ENCODE data around the gene FLNB. TPM values are rescaled to one million over a fixed set of nuclear protein-coding genes. Genes with fewer than 3 reads are reported as not detected.

FLNB gene
- total and polyA plus RNA-seq, 2 of the 13 experiments (the other 11 are each of a cell fraction or from before 2014, with no cell fraction given) = 106 to 130 TPM

DNA sequence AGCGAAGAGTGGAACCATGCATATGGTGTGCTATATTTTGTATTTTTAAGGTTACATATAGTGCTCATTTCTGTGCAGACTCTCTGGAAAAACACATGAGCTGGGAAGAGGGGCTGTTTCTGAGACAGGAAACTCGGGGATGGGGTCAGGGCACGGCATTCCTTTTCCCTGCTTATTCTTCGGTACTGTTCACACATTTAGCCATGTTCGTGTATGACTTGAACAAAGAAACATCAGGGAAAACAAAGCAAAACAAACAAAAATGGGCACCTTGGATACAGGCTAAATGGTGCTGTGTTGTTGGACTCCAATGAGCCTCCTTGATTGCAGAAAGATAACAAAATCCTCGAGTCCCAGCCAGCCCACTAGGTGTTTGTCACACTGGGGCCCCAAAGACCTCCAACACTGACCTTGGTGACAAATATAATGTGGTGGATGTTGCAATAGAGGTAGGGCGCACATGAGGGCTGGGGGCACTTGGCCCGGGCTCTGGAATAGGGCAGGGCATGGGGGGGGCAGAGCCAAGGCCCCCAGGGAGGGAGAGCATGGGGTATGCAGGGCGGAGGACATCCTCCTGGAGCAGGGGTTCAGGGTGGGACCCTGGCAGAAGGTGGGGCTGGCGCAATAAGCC lies 183.3 kb downstream of the FLNB start (continued):
- TF ChIP-seq, protein P1, sequence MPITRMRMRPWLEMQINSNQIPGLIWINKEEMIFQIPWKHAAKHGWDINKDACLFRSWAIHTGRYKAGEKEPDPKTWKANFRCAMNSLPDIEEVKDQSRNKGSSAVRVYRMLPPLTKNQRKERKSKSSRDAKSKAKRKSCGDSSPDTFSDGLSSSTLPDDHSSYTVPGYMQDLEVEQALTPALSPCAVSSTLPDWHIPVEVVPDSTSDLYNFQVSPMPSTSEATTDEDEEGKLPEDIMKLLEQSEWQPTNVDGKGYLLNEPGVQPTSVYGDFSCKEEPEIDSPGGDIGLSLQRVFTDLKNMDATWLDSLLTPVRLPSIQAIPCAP (CRISPR knock-in tag; IDR thresholded peaks at IDR 0.05; ENCODE audit: low read depth) = no peak
- TF ChIP-seq, protein P2, sequence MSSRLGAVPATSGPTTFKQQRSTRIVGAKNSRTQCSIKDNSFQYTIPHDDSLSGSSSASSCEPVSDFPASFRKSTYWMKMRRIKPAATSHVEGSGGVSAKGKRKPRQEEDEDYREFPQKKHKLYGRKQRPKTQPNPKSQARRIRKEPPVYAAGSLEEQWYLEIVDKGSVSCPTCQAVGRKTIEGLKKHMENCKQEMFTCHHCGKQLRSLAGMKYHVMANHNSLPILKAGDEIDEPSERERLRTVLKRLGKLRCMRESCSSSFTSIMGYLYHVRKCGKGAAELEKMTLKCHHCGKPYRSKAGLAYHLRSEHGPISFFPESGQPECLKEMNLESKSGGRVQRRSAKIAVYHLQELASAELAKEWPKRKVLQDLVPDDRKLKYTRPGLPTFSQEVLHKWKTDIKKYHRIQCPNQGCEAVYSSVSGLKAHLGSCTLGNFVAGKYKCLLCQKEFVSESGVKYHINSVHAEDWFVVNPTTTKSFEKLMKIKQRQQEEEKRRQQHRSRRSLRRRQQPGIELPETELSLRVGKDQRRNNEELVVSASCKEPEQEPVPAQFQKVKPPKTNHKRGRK (CRISPR knock-in tag; IDR thresholded peaks at IDR 0.05) = no peak
- TF ChIP-seq GTF2F1 (IDR thresholded peaks at IDR 0.05; ENCODE audit: low read length) (no peak), ZNF550 (CRISPR knock-in tag; IDR thresholded peaks at IDR 0.05; ENCODE audit: borderline replicate concordance) (no peak), IKZF1 (IDR thresholded peaks at IDR 0.05) (no peak), ZNF619 (CRISPR knock-in tag; IDR thresholded peaks at IDR 0.05) (no peak), ZNF891 (CRISPR knock-in tag; IDR thresholded peaks at IDR 0.05) (no peak), FLYWCH1 (CRISPR knock-in tag; IDR thresholded peaks at IDR 0.05) (no peak), MBNL3 (CRISPR knock-in tag; conservative IDR thresholded peaks at IDR 0.05) (no peak), ZNF333 (CRISPR knock-in tag; IDR thresholded peaks at IDR 0.05; ENCODE audit: borderline replicate concordance) (no peak), ZNF24 (IDR thresholded peaks at IDR 0.05) (no peak), KLF16 (CRISPR knock-in tag; IDR thresholded peaks at IDR 0.05) (peak in 1 of 2 experiments; percentile 76; a peak in 1 of 4 replicates), MED13 (CRISPR knock-in tag; IDR thresholded peaks at IDR 0.05) (no peak), HHEX (CRISPR knock-in tag; IDR thresholded peaks at IDR 0.05) (peak; percentile 80), MXD4 (CRISPR knock-in tag; IDR thresholded peaks at IDR 0.05) (no peak), ZNF367 (CRISPR knock-in tag; IDR thresholded peaks at IDR 0.05; ENCODE audit: borderline replicate concordance) (no peak), ZNF549 (CRISPR knock-in tag; IDR thresholded peaks at IDR 0.05) (no peak), SP4 (CRISPR knock-in tag; IDR thresholded peaks at IDR 0.05) (no peak), PCBP1 (IDR thresholded peaks at IDR 0.05; ENCODE audit: borderline replicate concordance, low read depth, low read length) (no peak), RBM39 (IDR thresholded peaks at IDR 0.05; ENCODE audit: low read depth, low read length, poor library complexity, severe bottlenecking) (no peak), EZH2 (conservative IDR thresholded peaks at IDR 0.05; ENCODE audit: low read depth, low read length) (no peak), ZNF577 (CRISPR knock-in tag; IDR thresholded peaks at IDR 0.05; ENCODE audit: borderline replicate concordance, low read depth) (no peak)
- TF ChIP-seq, protein P3, sequence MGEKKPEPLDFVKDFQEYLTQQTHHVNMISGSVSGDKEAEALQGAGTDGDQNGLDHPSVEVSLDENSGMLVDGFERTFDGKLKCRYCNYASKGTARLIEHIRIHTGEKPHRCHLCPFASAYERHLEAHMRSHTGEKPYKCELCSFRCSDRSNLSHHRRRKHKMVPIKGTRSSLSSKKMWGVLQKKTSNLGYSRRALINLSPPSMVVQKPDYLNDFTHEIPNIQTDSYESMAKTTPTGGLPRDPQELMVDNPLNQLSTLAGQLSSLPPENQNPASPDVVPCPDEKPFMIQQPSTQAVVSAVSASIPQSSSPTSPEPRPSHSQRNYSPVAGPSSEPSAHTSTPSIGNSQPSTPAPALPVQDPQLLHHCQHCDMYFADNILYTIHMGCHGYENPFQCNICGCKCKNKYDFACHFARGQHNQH (CRISPR knock-in tag; IDR thresholded peaks at IDR 0.05) = peak; percentile 48; the same call in 1 of the 2 replicates
- TF ChIP-seq, protein P4, sequence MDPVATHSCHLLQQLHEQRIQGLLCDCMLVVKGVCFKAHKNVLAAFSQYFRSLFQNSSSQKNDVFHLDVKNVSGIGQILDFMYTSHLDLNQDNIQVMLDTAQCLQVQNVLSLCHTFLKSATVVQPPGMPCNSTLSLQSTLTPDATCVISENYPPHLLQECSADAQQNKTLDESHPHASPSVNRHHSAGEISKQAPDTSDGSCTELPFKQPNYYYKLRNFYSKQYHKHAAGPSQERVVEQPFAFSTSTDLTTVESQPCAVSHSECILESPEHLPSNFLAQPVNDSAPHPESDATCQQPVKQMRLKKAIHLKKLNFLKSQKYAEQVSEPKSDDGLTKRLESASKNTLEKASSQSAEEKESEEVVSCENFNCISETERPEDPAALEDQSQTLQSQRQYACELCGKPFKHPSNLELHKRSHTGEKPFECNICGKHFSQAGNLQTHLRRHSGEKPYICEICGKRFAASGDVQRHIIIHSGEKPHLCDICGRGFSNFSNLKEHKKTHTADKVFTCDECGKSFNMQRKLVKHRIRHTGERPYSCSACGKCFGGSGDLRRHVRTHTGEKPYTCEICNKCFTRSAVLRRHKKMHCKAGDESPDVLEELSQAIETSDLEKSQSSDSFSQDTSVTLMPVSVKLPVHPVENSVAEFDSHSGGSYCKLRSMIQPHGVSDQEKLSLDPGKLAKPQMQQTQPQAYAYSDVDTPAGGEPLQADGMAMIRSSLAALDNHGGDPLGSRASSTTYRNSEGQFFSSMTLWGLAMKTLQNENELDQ (CRISPR knock-in tag; IDR thresholded peaks at IDR 0.05; ENCODE audit: borderline replicate concordance) = no peak
- TF ChIP-seq, protein P5, sequence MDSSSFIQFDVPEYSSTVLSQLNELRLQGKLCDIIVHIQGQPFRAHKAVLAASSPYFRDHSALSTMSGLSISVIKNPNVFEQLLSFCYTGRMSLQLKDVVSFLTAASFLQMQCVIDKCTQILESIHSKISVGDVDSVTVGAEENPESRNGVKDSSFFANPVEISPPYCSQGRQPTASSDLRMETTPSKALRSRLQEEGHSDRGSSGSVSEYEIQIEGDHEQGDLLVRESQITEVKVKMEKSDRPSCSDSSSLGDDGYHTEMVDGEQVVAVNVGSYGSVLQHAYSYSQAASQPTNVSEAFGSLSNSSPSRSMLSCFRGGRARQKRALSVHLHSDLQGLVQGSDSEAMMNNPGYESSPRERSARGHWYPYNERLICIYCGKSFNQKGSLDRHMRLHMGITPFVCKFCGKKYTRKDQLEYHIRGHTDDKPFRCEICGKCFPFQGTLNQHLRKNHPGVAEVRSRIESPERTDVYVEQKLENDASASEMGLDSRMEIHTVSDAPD (CRISPR knock-in tag; IDR thresholded peaks at IDR 0.05) = peak; percentile 57
